Ovary (tissue), 9 donors: Measurements from ENCODE around the gene OSBPL5. TPM values are rescaled to one million over a fixed set of nuclear protein-coding genes. Genes with fewer than 3 reads are reported as not detected.
A peak's percentile ranks its signal among the peaks of the same experiment; 100 is the strongest.

ENCODE experiments used
- DNase-seq, 5 donors: peaks; one replicate each; pipeline ENCODE4 v3.0.0-alpha.2; 2019 to 2020
- H3K27ac ChIP-seq, 2 donors: fragments of 200-600 bp; one replicate each; pipeline versions ENCODE4 v1.5.1 to v1.8.0; 2019 to 2022
- H3K27me3 ChIP-seq: fragments of 200-600 bp; one replicate; pipeline ENCODE4 v1.8.0; 2022
- H3K36me3 ChIP-seq: fragments of 200-600 bp; sonication (generic); one replicate; pipeline ENCODE4 v1.5.1; 2019
- H3K4me1 ChIP-seq: one replicate; pipeline ENCODE4 v1.8.1; 2013; ENCODE audit warnings: mild to moderate bottlenecking, moderate library complexity; ENCODE audit not compliant: insufficient read depth
- H3K4me3 ChIP-seq: fragments of 200-600 bp; sonication (generic); one replicate; pipeline ENCODE4 v1.5.1; 2017
- H3K9me3 ChIP-seq, 2 donors: fragments of 200-600 bp in 1 of 2; sonication (generic) in 1 of 2; one replicate each; pipeline versions ENCODE4 v1.5.1 to v1.8.1; 2013 to 2019; ENCODE audit warnings: mild to moderate bottlenecking in 1 of 2, moderate library complexity in 1 of 2
- EP300 ChIP-seq: sonication (generic); formaldehyde crosslinking; IDR thresholded peaks from one replicate; pipeline ENCODE4 v1.6.1; 2017; ENCODE audit warnings: antibody characterized with exemption
- POLR2A ChIP-seq: fragments of 450-650 bp; IDR thresholded peaks from one replicate; pipeline ENCODE4 v1.6.1; 2017; ENCODE audit warnings: antibody characterized with exemption, mild to moderate bottlenecking, moderate library complexity
- WGBS, 3 donors: extraction: QIAGEN DNeasy Blood & Tissue Kit in 1 of 3; methylation state at CpG; one replicate each; pipeline versions ENCODE4 v1.1.5 to v1.1.7; 2013 to 2017; 5-methylcytosine and 5-hydroxymethylcytosine counted together
- intact Hi-C, 4 donors: fragments of 100-400 bp; cut with DNase I; formaldehyde crosslinking; loops; one replicate each; pipeline versions ENCODE4 v1.11.0 to v1.15.1; 2022 to 2023
- polyA plus RNA-seq, 2 donors: library from polyadenylated mRNA; stranded (reverse); fragments of 200-250 nt in 1 of 2; fragments of 350-450 nt in 1 of 2; fragmentation: Illumina TruSeq in 1 of 2; extraction: RNeasy Lipid Tissue Mini Kit (QIAGEN cat#74804) in 1 of 2; gene quantifications; one replicate each; pipeline ENCODE4 v1.2.3, GENCODE V29; 2013 to 2014
- total RNA-seq, 7 donors: library from RNA; depleted of rRNA in 2 of 7; stranded (reverse); fragments of >200 nt in 2 of 7; fragmentation: NEBNext Ultra II Directional in 3 of 7; extraction: Animal tissue kit (Norgen Biotek cat#: 25700) in 3 of 7; gene quantifications; one replicate each; pipeline versions ENCODE4 v1.1.0 to v1.2.4, GENCODE V29; 2016 to 2023
- TF ChIP-seq, protein P1 (sequence below), 3 donors: fragments of 450-650 bp in 2 of 3; fragments of 200-600 bp in 1 of 3; IDR thresholded peaks; one replicate each; pipeline versions ENCODE4 v1.5.1 to v1.8.0; 2016 to 2022; ENCODE audit warnings: antibody characterized with exemption in 3 of 3, mild to moderate bottlenecking in 1 of 3
- donor health status: DM: no; HTN: no; CAD: no; lungs with moderate emphysema.
- donor health status: DM: no; HTN: no; CAD: no.
- donor health status: Bipolar disorder and iron deficiency.
- donor health status: DM: yes; HTN: yes; CAD: no.
- donor health status: DM: no; HTN: no; CAD: no.
- donor health status: DM: yes; HTN: yes; CAD: no.

Gene OSBPL5
- total and polyA plus RNA-seq, 9 donors, result 3.0 to 41.0 (median 23.3) TPM

- H3K36me3 ChIP-seq, result no peaks in the 10 kb centered on the region
- WGBS, 3 donors, result 64 to 80% (median 74%) methylated on average over 12 to 15 of the region's 15 CpGs
- H3K27ac ChIP-seq, result no peak overlapping the region
- H3K27me3 ChIP-seq, result no peaks in the 10 kb centered on the region
- H3K4me1 ChIP-seq, result peaks cover 15% of the 10 kb centered on the region
- H3K9me3 ChIP-seq, result no peaks in the 10 kb centered on the region
- intact Hi-C loops, result no loop called here
- TF ChIP-seq POLR2A (no peak), EP300 (no peak)
- TF ChIP-seq, protein P1, sequence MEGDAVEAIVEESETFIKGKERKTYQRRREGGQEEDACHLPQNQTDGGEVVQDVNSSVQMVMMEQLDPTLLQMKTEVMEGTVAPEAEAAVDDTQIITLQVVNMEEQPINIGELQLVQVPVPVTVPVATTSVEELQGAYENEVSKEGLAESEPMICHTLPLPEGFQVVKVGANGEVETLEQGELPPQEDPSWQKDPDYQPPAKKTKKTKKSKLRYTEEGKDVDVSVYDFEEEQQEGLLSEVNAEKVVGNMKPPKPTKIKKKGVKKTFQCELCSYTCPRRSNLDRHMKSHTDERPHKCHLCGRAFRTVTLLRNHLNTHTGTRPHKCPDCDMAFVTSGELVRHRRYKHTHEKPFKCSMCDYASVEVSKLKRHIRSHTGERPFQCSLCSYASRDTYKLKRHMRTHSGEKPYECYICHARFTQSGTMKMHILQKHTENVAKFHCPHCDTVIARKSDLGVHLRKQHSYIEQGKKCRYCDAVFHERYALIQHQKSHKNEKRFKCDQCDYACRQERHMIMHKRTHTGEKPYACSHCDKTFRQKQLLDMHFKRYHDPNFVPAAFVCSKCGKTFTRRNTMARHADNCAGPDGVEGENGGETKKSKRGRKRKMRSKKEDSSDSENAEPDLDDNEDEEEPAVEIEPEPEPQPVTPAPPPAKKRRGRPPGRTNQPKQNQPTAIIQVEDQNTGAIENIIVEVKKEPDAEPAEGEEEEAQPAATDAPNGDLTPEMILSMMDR (IDR thresholded peaks at IDR 0.05), result no peak
- H3K4me3 ChIP-seq, result no peak overlapping the region
- DNase-seq, result no peak
Observed at GRCh38 chr11:3139481-3140290, 25.4 kb downstream of the OSBPL5 start.

DNA sequence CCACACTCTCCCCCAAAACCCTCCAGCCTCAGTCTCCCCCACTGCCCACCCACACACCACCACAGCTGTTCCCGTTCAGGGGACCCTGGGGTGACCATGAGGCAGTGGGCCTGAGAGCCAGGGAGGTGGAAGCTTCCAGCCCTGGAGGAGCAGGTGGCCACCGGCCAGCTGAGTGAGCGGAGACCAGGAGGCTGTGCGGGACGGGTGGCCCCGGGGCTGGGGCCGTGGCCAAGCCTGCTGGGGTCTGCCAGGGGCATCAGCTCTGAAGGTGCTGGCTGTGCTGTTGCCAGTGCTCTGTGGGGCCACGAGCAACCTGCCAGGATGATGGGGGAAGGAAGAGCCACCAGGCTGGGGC, 26.0 kb downstream of the OSBPL5 start:
- Histone ChIP-seq H3K27me3 (no peaks in the 10 kb centered on the region), H3K27ac (peak overlapping the region in 1 of 2 donors; percentile 7), H3K36me3 (no peaks in the 10 kb centered on the region), H3K4me3 (no peak overlapping the region), H3K9me3 (no peaks in the 10 kb centered on the region), H3K4me1 (peaks cover 15% of the 10 kb centered on the region)
- intact Hi-C loops, result no loop called here
- no peak for DNase-seq
- TF ChIP-seq EP300 (no peak), POLR2A (no peak)
- TF ChIP-seq, protein P1 (IDR thresholded peaks at IDR 0.05), result no peak
- WGBS, 3 donors, result 33 to 58% (median 43%) methylated on average over 8 of the region's 8 CpGs

- peak overlapping the region in 1 of 2 donors; percentile 7 for H3K27ac ChIP-seq
- no peaks in the 10 kb centered on the region for H3K36me3 ChIP-seq
- WGBS, 3 donors, result 54 to 72% (median 65%) methylated on average over 25 to 28 of the region's 28 CpGs
- no peaks in the 10 kb centered on the region for H3K9me3 ChIP-seq
- H3K4me3 ChIP-seq, result no peak overlapping the region
- H3K4me1 ChIP-seq, result peaks cover 15% of the 10 kb centered on the region
- TF ChIP-seq, protein P1 (IDR thresholded peaks at IDR 0.05), result no peak
- no peak for TF ChIP-seq EP300
- TF ChIP-seq POLR2A, result no peak
- intact Hi-C loops, result no loop called here
- no peaks in the 10 kb centered on the region for H3K27me3 ChIP-seq
- peak in 1 of 5 donors; percentile 28 for DNase-seq
Observed at GRCh38 chr11:3138178-3139085, 26.7 kb downstream of the OSBPL5 start.

DNA sequence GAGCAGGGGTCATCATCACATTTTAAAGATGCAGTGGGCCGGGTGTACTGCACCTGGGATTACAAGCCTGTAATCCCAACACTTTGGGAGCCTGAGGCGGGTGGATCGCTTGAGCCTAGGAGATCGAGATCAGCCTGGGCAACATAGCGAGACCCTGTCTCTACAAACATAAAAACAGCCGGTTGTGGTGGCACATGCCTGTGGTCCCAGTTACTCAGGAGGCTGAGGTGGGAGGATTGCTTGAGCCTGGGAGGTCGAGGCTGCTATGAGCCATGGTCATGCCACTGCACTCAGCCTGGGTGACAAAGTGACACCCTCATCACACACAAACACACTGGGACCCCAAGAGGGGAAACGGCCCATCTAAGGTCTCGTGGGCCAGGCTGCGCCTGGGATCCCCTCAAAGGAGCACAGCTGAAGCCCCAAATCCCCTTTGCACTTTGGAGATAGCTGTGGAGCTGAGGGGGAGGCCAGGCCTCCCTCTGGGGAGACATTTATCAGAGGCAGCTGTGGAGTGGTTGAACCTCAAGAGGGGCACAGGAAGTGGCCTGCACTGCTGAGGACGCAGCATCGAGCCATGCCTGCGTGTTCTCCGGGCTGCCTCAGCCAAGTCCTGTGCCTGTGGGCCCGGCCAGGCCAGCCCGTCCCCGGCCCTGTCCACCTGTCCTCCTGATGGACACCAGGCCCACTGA, 27.5 kb downstream of the OSBPL5 start:
- Histone ChIP-seq H3K36me3 (no peaks in the 10 kb centered on the region), H3K9me3 (no peaks in the 10 kb centered on the region), H3K27ac (no peak overlapping the region), H3K27me3 (no peaks in the 10 kb centered on the region), H3K4me1 (peaks cover 15% of the 10 kb centered on the region), H3K4me3 (no peak overlapping the region)
- intact Hi-C loops, result no loop called here
- TF ChIP-seq EP300, result no peak
- no peak for TF ChIP-seq POLR2A
- TF ChIP-seq, protein P1 (IDR thresholded peaks at IDR 0.05), result no peak
- peak in 2 of 5 donors; percentile 22 to 34 for DNase-seq
- 76 to 89% (median 80%) methylated on average over 17 of the region's 17 CpGs for WGBS, 3 donors
